HepG2 (cell line): ENCODE data around the gene SDC4. TPM values are rescaled to one million over a fixed set of nuclear protein-coding genes. Genes with fewer than 3 reads are reported as not detected.

ENCODE experiments used
- BATF2 ChIP-seq: sonication (generic); formaldehyde crosslinking; IDR thresholded peaks from 2 replicates; pipeline ENCODE4 v1.8.0; 2022; ENCODE audit warnings: mild to moderate bottlenecking, missing genetic modification reagents, moderate library complexity
- CBX5 ChIP-seq: sonication (generic); formaldehyde crosslinking; IDR thresholded peaks from 2 replicates; pipeline ENCODE4 v1.4.0; 2020; ENCODE audit warnings: missing genetic modification reagents, borderline replicate concordance
- CCAR2 ChIP-seq: fragments of 200-400 bp; formaldehyde crosslinking; optimal IDR thresholded peaks from 2 replicates; pipeline ENCODE3; 2018; ENCODE audit warnings: low read depth, mild to moderate bottlenecking, low read length, moderate library complexity
- GTF2F1 ChIP-seq: fragments of 150-350 bp; IDR thresholded peaks from 2 replicates; pipeline ENCODE4 v1.6.1; 2014; ENCODE audit warnings: low read length
- HNF4G ChIP-seq, 2 experiments: sonication (generic) in 1 of 2; formaldehyde crosslinking in 1 of 2; IDR thresholded peaks; 2 replicates each; pipeline versions ENCODE4 v1.4.0 to v1.6.1; 2011 to 2020; ENCODE audit warnings: borderline replicate concordance in 2 of 2, low read depth in 2 of 2, mild to moderate bottlenecking in 2 of 2, low read length in 1 of 2, missing genetic modification reagents in 1 of 2, moderate library complexity in 1 of 2
- KLF11 ChIP-seq: IDR thresholded peaks from 2 replicates; pipeline ENCODE4 v1.6.1; 2016; ENCODE audit warnings: missing compliant biosample characterization
- MED13 ChIP-seq: sonication (generic); formaldehyde crosslinking; IDR thresholded peaks from 2 replicates; pipeline ENCODE4 v1.5.0; 2020; ENCODE audit warnings: missing genetic modification reagents
- POLR2AphosphoS5 ChIP-seq: IDR thresholded peaks from 2 replicates; pipeline ENCODE4 v1.6.1; 2012; ENCODE audit warnings: low read depth, low read length
- RBFOX2 ChIP-seq: fragments of 200-400 bp; formaldehyde crosslinking; IDR thresholded peaks from 2 replicates; pipeline ENCODE4 v1.6.1; 2017; ENCODE audit warnings: low read depth, mild to moderate bottlenecking, low read length
- REXO4 ChIP-seq: sonication (generic); formaldehyde crosslinking; IDR thresholded peaks from 2 replicates; pipeline ENCODE4 v1.8.0; 2022; ENCODE audit warnings: missing genetic modification reagents, mild to moderate bottlenecking, borderline replicate concordance
- TBL1XR1 ChIP-seq: fragments of 150-350 bp; IDR thresholded peaks from 2 replicates; pipeline ENCODE4 v1.6.1; 2014; ENCODE audit warnings: borderline replicate concordance, low read length; ENCODE audit not compliant: partially characterized antibody
- ZKSCAN5 ChIP-seq: sonication (generic); formaldehyde crosslinking; IDR thresholded peaks from 2 replicates; pipeline ENCODE4 v1.5.1; 2020; ENCODE audit warnings: mild to moderate bottlenecking, missing genetic modification reagents
- ZNF124 ChIP-seq: sonication (generic); formaldehyde crosslinking; IDR thresholded peaks from 2 replicates; pipeline ENCODE4 v1.4.0; 2020; ENCODE audit warnings: missing genetic modification reagents
- ZNF354B ChIP-seq: sonication (generic); formaldehyde crosslinking; IDR thresholded peaks from 2 replicates; pipeline ENCODE4 v1.8.0; 2022; ENCODE audit warnings: mild to moderate bottlenecking, missing genetic modification reagents
- ZNF460 ChIP-seq: sonication (generic); formaldehyde crosslinking; IDR thresholded peaks from 2 replicates; pipeline ENCODE4 v1.5.1; 2020; ENCODE audit warnings: missing genetic modification reagents, mild to moderate bottlenecking, borderline replicate concordance
- ZNF468 ChIP-seq: sonication (generic); formaldehyde crosslinking; IDR thresholded peaks from 2 replicates; pipeline ENCODE4 v1.8.0; 2022; ENCODE audit warnings: mild to moderate bottlenecking, moderate library complexity, missing genetic modification reagents
- ZNF678 ChIP-seq: sonication (generic); formaldehyde crosslinking; IDR thresholded peaks from 2 replicates; pipeline ENCODE4 v1.4.0; 2020; ENCODE audit warnings: mild to moderate bottlenecking, missing genetic modification reagents
- ZNF850 ChIP-seq: sonication (generic); formaldehyde crosslinking; conservative IDR thresholded peaks from 2 replicates; pipeline ENCODE4 v1.9.0; 2021; ENCODE audit warnings: mild to moderate bottlenecking, missing genetic modification reagents
- polyA plus RNA-seq, 8 experiments: library from polyadenylated mRNA; depleted of rRNA in 3 of 8; stranded (reverse) in 7 of 8; unstranded in 1 of 8; fragments of >200 nt; fragmentation: Illumina TruSeq in 4 of 8; extraction: Trizol in 4 of 8; gene quantifications; 2 replicates each; pipeline versions ENCODE4 v1.2.1 to v1.2.3, GENCODE V29; 2011 to 2016; ENCODE audit warnings: low read depth in 4 of 8, missing spikeins in 1 of 8, mixed read lengths in 1 of 8; ENCODE audit not compliant: insufficient read depth in 1 of 8
- total RNA-seq, 5 experiments: library from RNA; depleted of rRNA; stranded (reverse); fragments of >200 nt; fragmentation: Illumina TruSeq; extraction: Trizol; gene quantifications; 2 replicates each; pipeline ENCODE4 v1.2.3, GENCODE V29; 2016; ENCODE audit warnings: low read depth in 1 of 5
- TF ChIP-seq, protein P1 (sequence below): sonication (generic); formaldehyde crosslinking; IDR thresholded peaks from 2 replicates; pipeline ENCODE4 v1.4.0; 2020; ENCODE audit warnings: missing genetic modification reagents, borderline replicate concordance
- TF ChIP-seq, protein P2 (sequence below): sonication (generic); IDR thresholded peaks from 2 replicates; pipeline ENCODE4 v1.6.1; 2016; ENCODE audit warnings: low read depth, borderline replicate concordance
- TF ChIP-seq, protein P3 (sequence below): sonication (generic); formaldehyde crosslinking; IDR thresholded peaks from 2 replicates; pipeline ENCODE4 v1.4.0; 2020; ENCODE audit warnings: mild to moderate bottlenecking, missing genetic modification reagents
- TF ChIP-seq, protein P4 (sequence below): sonication (generic); formaldehyde crosslinking; IDR thresholded peaks from 2 replicates; pipeline ENCODE4 v1.9.0; 2022; ENCODE audit warnings: low read depth, missing genetic modification reagents

The SDC4 gene
- total and polyA plus RNA-seq, 2 of the 13 experiments (the other 11 are each of a cell fraction or from before 2014, with no cell fraction given): 49.0 to 65.1 TPM

GRCh38 chr20:45347936-45348778 is at the start of gene SDC4 (continued):
- TF ChIP-seq BATF2 (CRISPR knock-in tag): no peak
- TF ChIP-seq TBL1XR1: peak; percentile 62
- TF ChIP-seq, protein P1, sequence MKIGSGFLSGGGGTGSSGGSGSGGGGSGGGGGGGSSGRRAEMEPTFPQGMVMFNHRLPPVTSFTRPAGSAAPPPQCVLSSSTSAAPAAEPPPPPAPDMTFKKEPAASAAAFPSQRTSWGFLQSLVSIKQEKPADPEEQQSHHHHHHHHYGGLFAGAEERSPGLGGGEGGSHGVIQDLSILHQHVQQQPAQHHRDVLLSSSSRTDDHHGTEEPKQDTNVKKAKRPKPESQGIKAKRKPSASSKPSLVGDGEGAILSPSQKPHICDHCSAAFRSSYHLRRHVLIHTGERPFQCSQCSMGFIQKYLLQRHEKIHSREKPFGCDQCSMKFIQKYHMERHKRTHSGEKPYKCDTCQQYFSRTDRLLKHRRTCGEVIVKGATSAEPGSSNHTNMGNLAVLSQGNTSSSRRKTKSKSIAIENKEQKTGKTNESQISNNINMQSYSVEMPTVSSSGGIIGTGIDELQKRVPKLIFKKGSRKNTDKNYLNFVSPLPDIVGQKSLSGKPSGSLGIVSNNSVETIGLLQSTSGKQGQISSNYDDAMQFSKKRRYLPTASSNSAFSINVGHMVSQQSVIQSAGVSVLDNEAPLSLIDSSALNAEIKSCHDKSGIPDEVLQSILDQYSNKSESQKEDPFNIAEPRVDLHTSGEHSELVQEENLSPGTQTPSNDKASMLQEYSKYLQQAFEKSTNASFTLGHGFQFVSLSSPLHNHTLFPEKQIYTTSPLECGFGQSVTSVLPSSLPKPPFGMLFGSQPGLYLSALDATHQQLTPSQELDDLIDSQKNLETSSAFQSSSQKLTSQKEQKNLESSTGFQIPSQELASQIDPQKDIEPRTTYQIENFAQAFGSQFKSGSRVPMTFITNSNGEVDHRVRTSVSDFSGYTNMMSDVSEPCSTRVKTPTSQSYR (CRISPR knock-in tag): peak; percentile 37; the same call in 1 of the 2 replicates
- TF ChIP-seq ZNF678 (CRISPR knock-in tag): 0 out of 2 replicates have a peak, but pooled peaks have one; percentile 28
- no peak for TF ChIP-seq ZNF468
- no peak; the same call in 1 of the 2 replicates for TF ChIP-seq ZNF460 (CRISPR knock-in tag)
- TF ChIP-seq CCAR2: no peak
- no peak; the same call in 1 of the 2 replicates for TF ChIP-seq GTF2F1
- peak; percentile 65; the same call in 1 of the 2 replicates for TF ChIP-seq ZNF124
- TF ChIP-seq CBX5 (CRISPR knock-in tag): peak; percentile 62; the same call in 1 of the 2 replicates
- TF ChIP-seq KLF11 (CRISPR knock-in tag): peak; percentile 69; the same call in 1 of the 2 replicates
- TF ChIP-seq ZKSCAN5: 0 out of 2 replicates have a peak, but pooled peaks have one; percentile 17
- TF ChIP-seq ZNF850 (CRISPR knock-in tag): 0 out of 2 replicates have a peak, but pooled peaks have one; percentile 14
- no peak for TF ChIP-seq REXO4
- TF ChIP-seq HNF4G (IDR thresholded peaks at IDR 0.05; ENCODE audit: borderline replicate concordance, low read depth, low read length): no peak
- TF ChIP-seq HNF4G (CRISPR knock-in tag; IDR thresholded peaks at IDR 0.05; ENCODE audit: borderline replicate concordance, low read depth): no peak
- TF ChIP-seq, protein P2, sequence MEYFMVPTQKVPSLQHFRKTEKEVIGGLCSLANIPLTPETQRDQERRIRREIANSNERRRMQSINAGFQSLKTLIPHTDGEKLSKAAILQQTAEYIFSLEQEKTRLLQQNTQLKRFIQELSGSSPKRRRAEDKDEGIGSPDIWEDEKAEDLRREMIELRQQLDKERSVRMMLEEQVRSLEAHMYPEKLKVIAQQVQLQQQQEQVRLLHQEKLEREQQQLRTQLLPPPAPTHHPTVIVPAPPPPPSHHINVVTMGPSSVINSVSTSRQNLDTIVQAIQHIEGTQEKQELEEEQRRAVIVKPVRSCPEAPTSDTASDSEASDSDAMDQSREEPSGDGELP: no peak
- peak; percentile 52; the same call in 1 of the 2 replicates for TF ChIP-seq MED13 (CRISPR knock-in tag)
- peak; percentile 98 for TF ChIP-seq RBFOX2
- TF ChIP-seq POLR2AphosphoS5: peak; percentile 97
- 0 out of 2 replicates have a peak, but pooled peaks have one; percentile 45 for TF ChIP-seq ZNF354B (CRISPR knock-in tag)
- TF ChIP-seq, protein P3, sequence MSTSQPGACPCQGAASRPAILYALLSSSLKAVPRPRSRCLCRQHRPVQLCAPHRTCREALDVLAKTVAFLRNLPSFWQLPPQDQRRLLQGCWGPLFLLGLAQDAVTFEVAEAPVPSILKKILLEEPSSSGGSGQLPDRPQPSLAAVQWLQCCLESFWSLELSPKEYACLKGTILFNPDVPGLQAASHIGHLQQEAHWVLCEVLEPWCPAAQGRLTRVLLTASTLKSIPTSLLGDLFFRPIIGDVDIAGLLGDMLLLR (CRISPR knock-in tag): peak; percentile 32; the same call in 1 of the 2 replicates
- TF ChIP-seq, protein P4, sequence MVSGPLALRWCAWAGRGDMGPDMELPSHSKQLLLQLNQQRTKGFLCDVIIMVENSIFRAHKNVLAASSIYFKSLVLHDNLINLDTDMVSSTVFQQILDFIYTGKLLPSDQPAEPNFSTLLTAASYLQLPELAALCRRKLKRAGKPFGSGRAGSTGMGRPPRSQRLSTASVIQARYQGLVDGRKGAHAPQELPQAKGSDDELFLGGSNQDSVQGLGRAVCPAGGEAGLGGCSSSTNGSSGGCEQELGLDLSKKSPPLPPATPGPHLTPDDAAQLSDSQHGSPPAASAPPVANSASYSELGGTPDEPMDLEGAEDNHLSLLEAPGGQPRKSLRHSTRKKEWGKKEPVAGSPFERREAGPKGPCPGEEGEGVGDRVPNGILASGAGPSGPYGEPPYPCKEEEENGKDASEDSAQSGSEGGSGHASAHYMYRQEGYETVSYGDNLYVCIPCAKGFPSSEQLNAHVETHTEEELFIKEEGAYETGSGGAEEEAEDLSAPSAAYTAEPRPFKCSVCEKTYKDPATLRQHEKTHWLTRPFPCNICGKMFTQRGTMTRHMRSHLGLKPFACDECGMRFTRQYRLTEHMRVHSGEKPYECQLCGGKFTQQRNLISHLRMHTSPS (CRISPR knock-in tag): no peak
